Myometrial cell (primary cell): Measurements from ENCODE around the gene FUT7. TPM values are rescaled to one million over a fixed set of nuclear protein-coding genes. Genes with fewer than 3 reads are reported as not detected.

Source experiments
- total RNA-seq: library from RNA; depleted of rRNA; stranded (reverse); fragments of >200 nt; gene quantifications from 2 replicates; pipeline ENCODE4 v1.2.3, GENCODE V29; 2015

FUT7 gene
- not detected in 2 replicates for total RNA-seq

DNA sequence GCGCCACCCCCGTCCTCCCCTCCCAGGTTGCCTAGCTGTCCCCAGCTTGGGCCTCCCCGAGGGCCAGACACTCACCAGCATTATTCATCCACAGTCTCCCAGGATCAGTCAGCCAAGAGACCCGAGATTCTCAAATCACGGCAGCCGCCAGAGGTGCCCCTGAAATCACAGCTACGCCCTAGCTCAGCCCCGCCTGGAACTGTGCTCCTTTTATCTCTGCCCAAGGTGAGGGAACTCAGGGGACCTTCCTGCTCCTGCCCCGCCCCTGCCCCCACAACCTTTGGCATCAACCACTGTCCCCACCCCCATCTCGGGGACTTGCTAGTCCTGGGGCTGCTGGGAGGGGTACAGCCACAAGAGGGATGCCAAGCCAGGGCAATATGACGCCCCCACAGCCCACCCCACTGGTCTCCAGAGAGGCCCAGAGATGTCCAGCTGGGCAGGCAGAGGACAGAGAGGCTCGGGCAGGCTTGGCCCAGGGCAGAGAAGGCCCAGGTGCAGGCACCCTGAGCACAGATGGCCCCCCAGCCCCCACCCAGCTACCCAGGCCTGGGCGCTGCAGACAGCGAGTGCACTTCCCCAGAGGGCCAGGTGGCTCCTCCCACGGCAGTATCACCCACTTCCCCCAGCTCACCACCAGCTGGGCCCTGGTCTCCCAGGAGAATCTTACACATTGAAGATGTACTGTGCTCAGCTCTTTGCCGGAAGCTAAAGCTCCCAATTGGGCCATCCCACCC is at the start of gene FUT7:
Gene FUT7 (minus strand): TSS at position 185 of the 737 bp plus-strand sequence. CDS start 97 bp downstream, at position 88.

DNA sequence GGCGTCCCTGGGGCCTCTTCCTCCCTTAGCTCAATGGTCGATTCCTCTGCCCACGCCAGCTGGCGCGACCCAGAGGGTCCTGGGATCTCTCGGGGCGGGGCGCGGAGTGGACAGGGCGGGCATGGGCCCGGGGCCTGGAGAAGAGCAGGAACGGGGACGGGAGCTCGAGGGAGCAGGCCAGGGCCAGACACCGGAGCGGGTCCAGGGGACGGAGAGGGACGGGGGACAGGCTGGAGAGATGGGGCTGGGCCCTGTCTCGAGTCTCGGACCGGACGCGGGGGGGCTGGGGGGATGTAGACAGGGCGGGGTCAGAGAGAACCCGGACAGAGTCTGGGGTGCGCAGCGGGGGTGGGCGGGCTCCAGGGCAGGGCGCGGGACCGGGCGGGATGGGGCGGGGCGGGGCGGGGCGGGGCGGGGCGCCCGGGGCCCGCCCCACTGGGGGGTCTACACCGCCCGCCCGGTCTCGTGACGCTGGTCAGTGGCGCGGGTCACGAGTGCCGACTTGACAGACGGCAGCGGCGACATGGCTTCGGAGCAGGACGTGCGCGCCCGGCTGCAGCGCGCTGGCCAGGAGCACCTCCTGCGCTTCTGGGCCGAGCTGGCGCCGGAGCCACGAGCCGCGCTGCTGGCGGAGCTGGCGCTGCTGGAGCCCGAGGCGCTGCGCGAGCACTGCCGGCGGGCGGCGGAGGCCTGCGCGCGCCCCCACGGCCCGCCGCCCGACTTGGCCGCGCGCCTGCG is 45.3 kb upstream of the FUT7 start, which contains the start of gene UAP1L1:
Gene UAP1L1 (plus strand): TSS at position 508 of the 738 bp plus-strand sequence. CDS start 16 bp downstream, at position 524.

DNA sequence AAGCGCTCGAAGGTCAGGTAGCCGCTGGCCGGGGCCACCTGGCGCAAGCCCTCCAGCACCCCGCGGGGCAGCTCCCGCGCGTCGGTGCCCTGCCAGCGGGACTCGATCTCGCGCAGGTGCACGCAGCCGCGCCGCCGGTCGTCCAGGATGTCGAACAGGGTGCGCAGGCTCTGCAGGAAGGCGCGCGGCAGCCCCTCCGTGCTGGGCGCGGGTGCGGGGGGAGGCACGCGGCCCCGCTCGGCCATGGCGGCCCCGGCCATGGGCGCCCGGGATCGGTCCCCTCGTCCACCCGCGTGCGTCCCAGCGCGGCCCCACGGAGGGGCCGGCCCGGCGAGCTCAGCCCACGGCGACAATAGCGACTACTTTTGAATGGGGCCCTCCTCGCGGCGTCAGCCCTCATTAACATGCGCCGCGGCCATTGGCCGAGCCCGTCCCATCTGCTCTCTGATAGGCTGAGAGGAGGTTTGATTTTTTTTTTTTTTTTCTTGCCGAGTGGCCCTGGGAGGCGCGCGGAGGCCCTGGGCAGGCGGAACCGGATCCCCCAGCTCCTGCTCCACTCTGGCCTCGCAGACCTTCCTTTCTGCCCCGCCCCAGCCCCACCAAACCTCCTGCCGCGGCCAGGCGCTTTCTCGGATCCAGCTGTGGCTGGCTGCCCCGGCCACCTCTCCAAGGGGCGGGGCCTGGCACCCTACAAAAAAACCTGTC is 38.5 kb upstream of the FUT7 start, which contains the start of gene SAPCD2:
Gene SAPCD2 (minus strand): TSS at position 357 of the 705 bp plus-strand sequence. CDS start 97 bp downstream, at position 260.

GRCh38 chr9:137053944-137054931 is 22.4 kb upstream of the FUT7 start, which contains the start of gene ENTPD2:
ENTPD2 (minus strand) TSS chr9:137054061; CDS start chr9:137053997, 64 bp downstream.

GRCh38 chr9:137046088-137046787 is 14.3 kb upstream of the FUT7 start, which contains the start of gene NPDC1:
NPDC1 (minus strand) TSS chr9:137046177; CDS start chr9:137045989, 188 bp downstream.

DNA sequence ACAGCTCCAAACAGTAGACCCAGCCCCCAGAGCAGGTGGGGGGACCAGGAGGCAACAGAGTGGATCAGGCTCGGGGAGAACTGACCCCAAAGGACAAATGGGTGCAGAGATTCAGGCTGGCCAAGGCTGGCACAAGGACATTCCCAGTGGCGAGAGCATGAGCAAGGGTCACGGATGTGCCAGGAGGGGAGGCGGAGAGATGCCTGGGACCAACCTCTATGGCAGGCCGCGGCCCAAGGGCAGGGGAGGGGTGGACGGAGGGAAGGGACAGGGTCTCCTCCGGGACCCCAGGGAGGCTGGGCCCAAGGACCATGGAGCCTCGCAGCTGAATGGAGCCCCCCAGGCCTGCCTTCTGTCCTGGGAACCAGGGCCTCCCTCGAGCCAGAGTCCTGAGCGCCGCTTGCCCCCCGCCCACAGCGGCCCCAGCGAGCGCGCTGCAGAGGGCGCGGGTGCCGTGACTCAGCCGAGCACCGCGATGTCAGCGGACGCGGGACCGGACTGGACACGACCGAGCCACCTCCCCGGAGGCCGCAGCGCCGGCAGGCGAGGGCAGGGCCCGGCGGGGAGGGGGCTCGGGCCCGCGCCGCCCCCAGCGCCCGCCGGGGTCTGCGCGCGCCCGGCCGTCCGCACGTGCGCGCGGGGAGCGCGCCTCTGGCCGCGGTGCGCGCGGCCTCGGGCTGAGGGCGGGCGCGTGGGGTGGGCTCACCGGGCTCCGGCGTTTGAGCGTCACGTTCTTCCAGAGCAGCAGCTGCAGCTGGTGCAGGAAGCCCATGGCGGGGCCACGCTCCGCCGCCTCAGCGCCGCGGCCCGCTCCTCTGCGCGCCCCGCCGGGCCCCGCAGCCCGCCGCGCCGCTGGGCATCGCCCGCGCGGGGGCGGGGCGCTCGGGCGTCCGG is 4.3 kb downstream of the FUT7 start, which contains the start of gene ABCA2:
Gene ABCA2 (minus strand): TSS at position 869 of the 894 bp plus-strand sequence. CDS start 97 bp downstream, at position 772.

GRCh38 chr9:136996361-136997292 is 35.3 kb downstream of the FUT7 start, which contains the start of gene CLIC3:
CLIC3 (minus strand) TSS chr9:136996568; CDS start chr9:136996543, 25 bp downstream.

DNA sequence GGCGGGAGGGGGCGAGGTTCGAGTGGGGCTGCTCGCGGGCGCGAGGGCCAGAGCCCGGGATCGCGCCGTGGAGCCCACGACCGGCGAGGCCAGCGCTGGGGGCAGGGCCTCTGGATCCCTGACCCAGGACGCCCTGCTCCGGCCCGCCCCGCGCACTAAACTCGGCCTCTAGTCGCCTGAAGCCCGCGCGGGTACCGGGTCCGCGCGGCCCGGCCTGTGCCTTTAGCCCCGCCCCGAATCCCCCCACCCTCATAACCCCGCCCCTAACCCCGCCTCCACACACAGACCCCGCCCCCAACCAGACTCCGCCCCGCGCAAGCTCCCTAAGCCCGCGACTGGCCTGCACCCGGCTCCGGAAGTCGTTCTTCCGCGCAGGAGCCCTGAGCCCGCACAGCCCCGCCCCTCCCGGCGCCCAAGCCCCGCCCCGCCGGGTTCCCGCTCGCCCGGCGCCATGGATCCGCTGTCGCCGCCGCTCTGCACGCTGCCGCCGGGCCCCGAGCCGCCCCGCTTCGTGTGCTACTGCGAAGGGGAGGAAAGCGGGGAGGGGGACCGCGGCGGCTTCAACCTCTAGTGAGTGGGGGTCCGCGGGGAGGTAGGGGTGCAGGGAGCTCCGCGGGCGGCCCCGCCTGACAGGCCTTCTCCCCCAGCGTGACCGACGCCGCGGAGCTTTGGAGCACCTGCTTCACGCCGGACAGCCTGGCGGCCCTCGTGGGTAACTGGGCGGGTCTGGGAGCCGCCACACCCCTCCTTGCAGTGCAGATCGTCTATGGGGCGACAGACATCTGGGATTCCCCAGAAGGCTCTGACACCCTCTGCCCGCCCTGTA is 39.7 kb downstream of the FUT7 start, which contains the start of gene PAXX:
Gene PAXX (plus strand): TSS at position 430 of the 826 bp plus-strand sequence. CDS start 22 bp downstream, at position 452.

GRCh38 chr9:136982232-136983051 is 49.4 kb downstream of the FUT7 start, which contains the start of gene LCNL1:
LCNL1 (plus strand) TSS chr9:136982993; CDS start chr9:136983587, 594 bp downstream.

Other genes starting within 250 kb of the FUT7 start
- gene TMEM141, start 240.7 kb downstream of the FUT7 start, total RNA-seq, result 84.2 and 107 TPM in 2 replicates
- gene CCDC183, start 235.8 kb downstream of the FUT7 start, total RNA-seq, result under 0.01 TPM in 1 of 2 replicates, not detected in the other
- gene RABL6, start 224.1 kb downstream of the FUT7 start, total RNA-seq, result 93.4 and 94.1 TPM in 2 replicates
- 1.4 TPM in 1 of 2 replicates, not detected in the other for gene AJM1, start 189.6 kb downstream of the FUT7 start, total RNA-seq
- gene PHPT1, start 182.7 kb downstream of the FUT7 start, total RNA-seq, result 116 and 117 TPM in 2 replicates
- 0.71 and 1.4 TPM in 2 replicates for gene MAMDC4, start 179.7 kb downstream of the FUT7 start, total RNA-seq
- 389 and 408 TPM in 2 replicates for gene EDF1, start 165.8 kb downstream of the FUT7 start, total RNA-seq
- gene TRAF2, start 145.6 kb downstream of the FUT7 start, total RNA-seq, result 10.3 and 13.5 TPM in 2 replicates
- gene FBXW5, start 87.3 kb downstream of the FUT7 start, total RNA-seq, result 150 and 202 TPM in 2 replicates
- not detected in 2 replicates for gene C8G, start 86.8 kb downstream of the FUT7 start, total RNA-seq
- not detected in 2 replicates for gene LCN12, start 79.8 kb downstream of the FUT7 start, total RNA-seq
- 16.1 and 28.3 TPM in 2 replicates for gene PTGDS, start 54.6 kb downstream of the FUT7 start, total RNA-seq
- 0.29 and 0.35 TPM in 2 replicates for gene LCNL1, start 49.1 kb downstream of the FUT7 start, total RNA-seq
- 38.8 and 45.3 TPM in 2 replicates for gene PAXX, start 39.7 kb downstream of the FUT7 start, total RNA-seq
- 21.6 and 29.6 TPM in 2 replicates for gene CLIC3, start 35.5 kb downstream of the FUT7 start, total RNA-seq
- 12.8 and 52.2 TPM in 2 replicates for gene ABCA2, start 3.9 kb downstream of the FUT7 start, total RNA-seq
- 24.2 and 27.3 TPM in 2 replicates for gene NPDC1, start 14.1 kb upstream of the FUT7 start, total RNA-seq
- 0.58 TPM in 1 of 2 replicates, not detected in the other for gene ENTPD2, start 22.0 kb upstream of the FUT7 start, total RNA-seq
- 17.3 and 17.5 TPM in 2 replicates for gene SAPCD2, start 38.5 kb upstream of the FUT7 start, total RNA-seq
- 4.6 and 5.5 TPM in 2 replicates for gene UAP1L1, start 45.4 kb upstream of the FUT7 start, total RNA-seq
- gene MAN1B1, start 54.9 kb upstream of the FUT7 start, total RNA-seq, result 122 and 133 TPM in 2 replicates
- gene DPP7, start 82.6 kb upstream of the FUT7 start, total RNA-seq, result 62.6 and 81.0 TPM in 2 replicates
- gene GRIN1, start 107.1 kb upstream of the FUT7 start, total RNA-seq, result not detected in 2 replicates
- gene LRRC26, start 138.0 kb upstream of the FUT7 start, total RNA-seq, result not detected in 2 replicates
- gene TMEM210, start 140.0 kb upstream of the FUT7 start, total RNA-seq, result not detected in 2 replicates
- 10.7 and 16.3 TPM in 2 replicates for gene ANAPC2, start 156.5 kb upstream of the FUT7 start, total RNA-seq
- 69.1 and 154 TPM in 2 replicates for gene SSNA1, start 156.6 kb upstream of the FUT7 start, total RNA-seq
- 9.2 and 14.7 TPM in 2 replicates for gene TPRN, start 168.7 kb upstream of the FUT7 start, total RNA-seq
- gene TMEM203, start 173.6 kb upstream of the FUT7 start, total RNA-seq, result 36.5 and 50.7 TPM in 2 replicates
- 12.4 and 19.0 TPM in 2 replicates for gene NDOR1, start 173.6 kb upstream of the FUT7 start, total RNA-seq
- gene RNF208, start 190.2 kb upstream of the FUT7 start, total RNA-seq, result not detected in 2 replicates
- 2.3 and 2.8 TPM in 2 replicates for gene CYSRT1, start 193.1 kb upstream of the FUT7 start, total RNA-seq
- gene RNF224, start 195.4 kb upstream of the FUT7 start, total RNA-seq, result not detected in 2 replicates
- not detected in 2 replicates for gene SLC34A3, start 198.8 kb upstream of the FUT7 start, total RNA-seq
- gene TUBB4B, start 209.2 kb upstream of the FUT7 start, total RNA-seq, result 798 and 901 TPM in 2 replicates
- gene STPG3, start 219.2 kb upstream of the FUT7 start, total RNA-seq, result not detected in 2 replicates
- 55.5 and 60.5 TPM in 2 replicates for gene NELFB, start 223.2 kb upstream of the FUT7 start, total RNA-seq
- gene TOR4A, start 245.6 kb upstream of the FUT7 start, total RNA-seq, result 51.3 and 58.7 TPM in 2 replicates